ENCODE results near the gene GDPD5.
A peak's percentile ranks its signal among the peaks of the same experiment; 100 is the strongest.

The GDPD5 gene

DNA sequence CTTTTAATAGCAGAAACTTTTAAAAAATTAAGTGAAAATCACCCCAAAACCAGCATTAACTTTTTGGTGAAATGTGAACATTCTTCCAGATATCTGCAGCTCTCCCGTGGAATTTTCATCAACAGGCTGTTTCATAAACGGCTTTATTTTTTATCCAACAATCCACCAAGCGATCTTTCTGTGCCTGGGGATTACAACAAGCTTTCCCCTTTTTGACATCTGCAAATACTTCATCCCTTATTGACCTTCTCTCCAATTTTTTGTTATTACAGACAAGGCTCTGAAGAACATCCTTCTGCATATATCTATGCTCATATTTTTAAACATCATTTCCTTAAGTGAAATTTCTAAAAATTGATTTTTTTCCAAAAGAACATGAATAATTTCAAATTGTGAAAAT lies 30.5 kb upstream of the GDPD5 start:
- Histone ChIP-seq H3K79me2 (ENCODE audit: control insufficient read depth, insufficient read depth, low read length, unreplicated experiment) (no peaks in the 10 kb centered on the region), H3K4me1 (ENCODE audit: control insufficient read depth, insufficient read depth, low read length, unreplicated experiment) (peaks cover 57% of the 10 kb centered on the region), H3K27me3 (ENCODE audit: insufficient read depth, low read length) (no peaks in the 10 kb centered on the region), H3K27ac (ENCODE audit: low read depth, low read length) (no peak overlapping the region), H2AFZ (ENCODE audit: low read length, unreplicated experiment) (no peak overlapping the region), H3K36me3 (ENCODE audit: insufficient read depth, low read length) (no peaks in the 10 kb centered on the region), H3K4me3 (ENCODE audit: low read depth, low read length) (no peak overlapping the region)

DNA sequence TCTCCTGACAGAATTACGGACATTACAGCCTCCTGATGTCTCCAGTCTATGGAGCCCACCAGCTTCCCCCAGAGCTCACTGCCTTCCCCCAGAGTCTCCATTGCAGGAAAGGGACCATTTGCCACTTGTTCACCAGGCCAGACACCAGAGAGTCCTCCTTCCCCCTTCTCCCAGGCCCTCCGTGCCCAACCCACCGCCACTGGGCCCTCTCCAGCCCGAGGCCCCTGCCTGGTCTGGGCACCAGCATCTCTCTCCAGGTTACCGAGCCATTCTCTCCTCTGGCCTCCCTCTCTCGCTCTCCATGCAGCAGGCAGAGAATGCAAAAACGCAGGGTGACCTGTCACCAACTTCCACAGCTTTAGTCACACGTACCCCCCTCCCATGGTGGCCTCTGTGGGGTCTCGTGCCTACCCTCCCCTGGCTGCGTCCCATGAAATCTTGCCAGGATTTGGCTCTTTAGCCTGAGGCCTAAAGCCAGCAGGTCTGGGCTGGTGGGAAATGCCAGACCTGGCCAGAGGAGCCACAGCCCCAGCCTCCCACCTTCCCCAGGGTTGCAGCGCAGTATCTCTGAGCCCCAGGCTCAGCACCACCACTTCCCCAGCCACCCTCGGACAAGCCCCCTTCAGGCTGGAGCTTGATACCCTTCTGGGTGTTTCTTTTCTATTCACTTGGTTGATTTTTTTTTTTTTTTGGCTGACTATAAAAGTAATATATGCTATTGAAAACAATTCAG lies 29.5 kb upstream of the GDPD5 start:
- H3K79me2 ChIP-seq (ENCODE audit: control insufficient read depth, insufficient read depth, low read length, unreplicated experiment) = no peaks in the 10 kb centered on the region
- peak overlapping the region; percentile 59 for H3K27ac ChIP-seq (ENCODE audit: low read depth, low read length)
- H3K4me1 ChIP-seq (ENCODE audit: control insufficient read depth, insufficient read depth, low read length, unreplicated experiment) = peaks cover 47% of the 10 kb centered on the region
- no peaks in the 10 kb centered on the region for H3K27me3 ChIP-seq (ENCODE audit: insufficient read depth, low read length)
- H3K36me3 ChIP-seq (ENCODE audit: insufficient read depth, low read length) = no peaks in the 10 kb centered on the region
- H3K4me3 ChIP-seq (ENCODE audit: low read depth, low read length) = no peak overlapping the region
- peak overlapping the region; percentile 49 for H2AFZ ChIP-seq (ENCODE audit: low read length, unreplicated experiment)

DNA sequence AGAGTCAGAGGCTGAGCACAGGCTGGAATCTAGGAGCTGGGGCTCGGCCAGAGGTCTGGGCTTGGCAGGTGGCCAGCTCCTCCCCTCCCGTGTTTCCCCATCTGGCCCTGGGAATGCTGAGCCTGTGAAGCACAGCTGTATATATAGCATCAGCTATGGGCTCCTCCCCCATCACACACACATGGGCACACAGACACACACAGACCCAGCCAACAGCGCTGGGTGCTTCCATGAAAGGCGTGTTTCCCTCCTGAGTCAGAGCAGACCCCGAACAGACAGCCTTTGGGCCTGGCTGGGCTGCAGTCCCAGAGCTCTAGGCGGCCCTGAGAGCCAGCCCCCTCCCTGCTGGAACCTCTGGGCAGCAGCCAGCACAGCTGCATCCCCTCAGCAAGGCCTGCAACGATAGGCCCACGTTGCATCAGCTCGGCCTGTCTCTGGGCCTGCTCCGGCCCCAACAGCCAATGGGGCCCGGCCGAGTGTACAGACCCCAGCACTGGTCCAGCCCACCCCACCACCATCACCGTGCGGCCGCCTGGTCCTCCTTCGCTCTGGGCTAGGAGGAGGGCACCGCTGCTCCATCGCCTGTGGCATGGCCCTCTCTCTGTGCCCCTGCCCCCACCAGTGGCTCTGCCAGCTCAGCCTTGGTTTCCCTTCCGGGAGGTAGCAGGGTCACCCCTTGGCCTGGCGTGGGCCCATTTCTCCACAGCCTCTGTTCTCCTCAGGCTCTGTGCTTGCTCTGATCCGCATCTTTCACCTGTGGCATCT lies 28.7 kb upstream of the GDPD5 start:
- Histone ChIP-seq H3K79me2 (ENCODE audit: control insufficient read depth, insufficient read depth, low read length, unreplicated experiment) (no peaks in the 10 kb centered on the region), H3K4me1 (ENCODE audit: control insufficient read depth, insufficient read depth, low read length, unreplicated experiment) (peaks cover 41% of the 10 kb centered on the region), H3K4me3 (ENCODE audit: low read depth, low read length) (no peak overlapping the region), H3K27me3 (ENCODE audit: insufficient read depth, low read length) (no peaks in the 10 kb centered on the region), H3K27ac (ENCODE audit: low read depth, low read length) (peak overlapping the region; percentile 59), H2AFZ (ENCODE audit: low read length, unreplicated experiment) (peak overlapping the region; percentile 49), H3K36me3 (ENCODE audit: insufficient read depth, low read length) (no peaks in the 10 kb centered on the region)

DNA sequence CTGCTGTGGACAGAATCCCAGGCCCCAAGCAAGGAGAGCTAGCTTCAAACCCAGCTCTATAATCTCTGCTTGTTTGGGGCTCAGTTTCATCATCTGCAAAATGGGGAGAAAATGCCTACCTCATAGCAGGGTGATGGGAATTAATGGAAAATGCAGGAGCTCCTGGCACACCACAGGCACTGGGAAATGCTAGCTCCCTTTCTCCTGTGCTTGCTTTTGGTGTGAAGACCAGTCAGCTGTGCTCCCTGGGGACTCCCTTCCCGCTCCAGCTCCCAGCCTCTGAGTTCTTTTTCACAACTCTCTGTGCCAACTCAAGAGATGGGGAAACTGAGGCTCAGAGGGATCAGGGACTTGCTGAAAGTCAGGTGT lies 28.1 kb upstream of the GDPD5 start:
- Histone ChIP-seq H2AFZ (ENCODE audit: low read length, unreplicated experiment) (no peak overlapping the region), H3K27ac (ENCODE audit: low read depth, low read length) (no peak overlapping the region), H3K4me1 (ENCODE audit: control insufficient read depth, insufficient read depth, low read length, unreplicated experiment) (peaks cover 35% of the 10 kb centered on the region), H3K4me3 (ENCODE audit: low read depth, low read length) (no peak overlapping the region), H3K27me3 (ENCODE audit: insufficient read depth, low read length) (no peaks in the 10 kb centered on the region), H3K79me2 (ENCODE audit: control insufficient read depth, insufficient read depth, low read length, unreplicated experiment) (no peaks in the 10 kb centered on the region), H3K36me3 (ENCODE audit: insufficient read depth, low read length) (no peaks in the 10 kb centered on the region)

DNA sequence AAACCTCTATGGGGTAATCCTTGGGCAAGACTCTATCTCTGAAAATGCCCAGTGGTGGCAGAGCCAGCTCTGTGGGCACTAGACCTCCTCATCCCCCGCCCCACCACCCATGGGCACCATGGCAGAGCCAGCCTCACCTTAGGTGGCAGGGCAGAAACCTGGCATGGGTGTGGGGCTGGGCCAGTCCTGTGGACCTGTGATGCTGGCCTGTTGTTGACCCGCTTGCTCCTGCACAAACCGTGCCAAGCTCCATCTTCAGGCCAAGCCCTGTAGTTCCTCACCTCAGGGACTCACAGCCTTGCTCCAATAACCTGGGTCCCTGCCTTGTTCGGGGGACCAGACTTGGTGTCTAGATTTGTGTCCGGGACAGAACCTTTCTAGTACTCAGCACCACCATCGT lies 27.4 kb upstream of the GDPD5 start:
- no peak overlapping the region for H3K27ac ChIP-seq (ENCODE audit: low read depth, low read length)

DNA sequence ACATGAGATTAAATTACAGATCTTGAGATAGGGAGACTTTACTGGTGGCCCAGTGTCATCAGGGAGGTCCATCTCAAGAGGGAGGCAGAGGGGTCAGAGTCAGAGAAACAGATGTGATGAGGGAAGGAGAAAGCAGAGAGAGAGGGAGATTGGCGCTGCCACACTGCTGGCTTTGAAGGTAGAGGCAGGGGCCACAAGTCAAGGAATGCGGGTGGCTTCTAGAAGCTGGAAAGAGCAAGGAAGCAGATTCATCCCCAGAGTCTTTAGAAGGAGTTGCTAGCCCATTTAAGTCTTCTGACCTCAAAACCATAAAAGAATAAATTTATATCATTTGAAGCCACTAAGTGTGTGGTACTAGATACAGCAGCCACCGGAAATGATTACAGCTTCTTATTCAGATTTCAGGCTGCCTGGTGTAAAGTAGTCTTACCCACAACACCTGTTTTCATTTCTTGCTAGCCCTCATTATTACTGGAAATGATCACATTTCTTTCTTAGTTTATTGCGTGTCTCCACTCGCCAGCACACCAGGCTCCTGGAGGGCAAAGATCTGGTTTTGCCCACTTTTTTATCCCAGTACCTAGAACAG lies 23.7 kb upstream of the GDPD5 start:
- Histone ChIP-seq H2AFZ (ENCODE audit: low read length, unreplicated experiment) (no peak overlapping the region), H3K79me2 (ENCODE audit: control insufficient read depth, insufficient read depth, low read length, unreplicated experiment) (no peaks in the 10 kb centered on the region), H3K4me3 (ENCODE audit: low read depth, low read length) (no peak overlapping the region), H3K27me3 (ENCODE audit: insufficient read depth, low read length) (no peaks in the 10 kb centered on the region), H3K27ac (ENCODE audit: low read depth, low read length) (no peak overlapping the region), H3K4me1 (ENCODE audit: control insufficient read depth, insufficient read depth, low read length, unreplicated experiment) (peaks cover 12% of the 10 kb centered on the region), H3K36me3 (ENCODE audit: insufficient read depth, low read length) (no peaks in the 10 kb centered on the region)

More for the DNA sequence above, 27.4 kb upstream of the GDPD5 start:
- H3K27me3 ChIP-seq (ENCODE audit: insufficient read depth, low read length) = no peaks in the 10 kb centered on the region
- H2AFZ ChIP-seq (ENCODE audit: low read length, unreplicated experiment) = no peak overlapping the region
- H3K4me1 ChIP-seq (ENCODE audit: control insufficient read depth, insufficient read depth, low read length, unreplicated experiment) = peaks cover 28% of the 10 kb centered on the region
- no peaks in the 10 kb centered on the region for H3K79me2 ChIP-seq (ENCODE audit: control insufficient read depth, insufficient read depth, low read length, unreplicated experiment)
- H3K36me3 ChIP-seq (ENCODE audit: insufficient read depth, low read length) = no peaks in the 10 kb centered on the region
- no peak overlapping the region for H3K4me3 ChIP-seq (ENCODE audit: low read depth, low read length)

DNA sequence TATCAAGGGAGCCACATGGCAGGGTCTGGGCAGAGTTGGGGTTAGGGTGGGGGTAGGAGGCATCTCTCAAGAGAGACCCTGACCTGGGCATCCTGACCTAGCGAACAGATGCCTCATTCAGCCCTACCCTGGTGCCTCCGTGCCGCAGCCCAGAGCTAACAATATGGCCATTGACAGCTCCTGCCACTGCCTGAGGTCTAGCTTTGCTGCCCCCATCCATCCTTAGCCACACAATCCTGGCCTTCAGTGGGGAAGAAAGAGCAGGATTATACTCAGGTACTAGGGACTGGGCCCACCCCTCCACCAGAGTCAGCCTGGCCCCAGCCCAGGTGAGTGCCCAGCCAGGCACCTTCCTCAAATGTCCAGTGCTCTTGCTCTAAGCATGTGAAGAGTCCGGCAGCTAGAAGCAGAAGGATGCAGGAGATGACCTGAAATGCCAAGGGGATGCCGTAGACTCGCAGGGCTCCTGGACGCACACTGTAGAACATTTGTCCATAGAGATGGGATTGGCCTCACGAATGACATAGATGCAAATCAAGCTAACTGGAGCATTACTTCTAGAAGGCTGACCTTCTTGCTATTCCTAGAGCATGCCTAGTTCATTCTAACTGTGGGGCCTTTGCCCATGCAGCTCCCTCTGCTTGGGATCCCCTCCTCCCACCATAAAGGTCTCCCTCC lies 23.0 kb upstream of the GDPD5 start:
- Histone ChIP-seq H3K27me3 (ENCODE audit: insufficient read depth, low read length) (no peaks in the 10 kb centered on the region), H3K36me3 (ENCODE audit: insufficient read depth, low read length) (no peaks in the 10 kb centered on the region), H3K27ac (ENCODE audit: low read depth, low read length) (no peak overlapping the region), H3K79me2 (ENCODE audit: control insufficient read depth, insufficient read depth, low read length, unreplicated experiment) (no peaks in the 10 kb centered on the region), H3K4me1 (ENCODE audit: control insufficient read depth, insufficient read depth, low read length, unreplicated experiment) (peaks cover 5% of the 10 kb centered on the region), H3K4me3 (ENCODE audit: low read depth, low read length) (no peak overlapping the region), H2AFZ (ENCODE audit: low read length, unreplicated experiment) (no peak overlapping the region)

DNA sequence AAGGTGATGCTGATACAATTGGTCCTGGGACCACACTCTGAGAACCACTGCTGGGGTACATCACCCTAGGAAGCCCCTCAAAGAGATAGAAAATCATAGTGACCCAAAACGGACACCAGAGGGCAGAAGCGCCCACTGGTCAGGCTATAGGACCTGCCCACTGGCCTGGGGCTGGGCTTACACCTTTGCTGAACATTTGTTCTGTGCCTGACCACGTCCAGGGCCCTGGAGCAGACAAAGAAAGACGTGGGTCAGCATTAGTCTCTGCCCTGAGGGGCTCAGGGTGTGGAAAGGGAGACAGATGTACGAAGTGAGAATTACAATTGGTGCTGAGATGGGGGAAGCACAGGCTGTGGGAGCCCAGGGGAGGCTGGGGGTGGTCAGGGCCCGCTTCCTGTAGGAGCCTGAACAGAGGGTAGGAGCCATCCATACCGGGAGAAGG lies 21.9 kb upstream of the GDPD5 start:
- no peaks in the 10 kb centered on the region for H3K4me1 ChIP-seq (ENCODE audit: control insufficient read depth, insufficient read depth, low read length, unreplicated experiment)
- H3K27me3 ChIP-seq (ENCODE audit: insufficient read depth, low read length) = no peaks in the 10 kb centered on the region
- H3K27ac ChIP-seq (ENCODE audit: low read depth, low read length) = no peak overlapping the region
- H3K79me2 ChIP-seq (ENCODE audit: control insufficient read depth, insufficient read depth, low read length, unreplicated experiment) = no peaks in the 10 kb centered on the region
- no peak overlapping the region for H3K4me3 ChIP-seq (ENCODE audit: low read depth, low read length)
- H2AFZ ChIP-seq (ENCODE audit: low read length, unreplicated experiment) = no peak overlapping the region
- no peaks in the 10 kb centered on the region for H3K36me3 ChIP-seq (ENCODE audit: insufficient read depth, low read length)

DNA sequence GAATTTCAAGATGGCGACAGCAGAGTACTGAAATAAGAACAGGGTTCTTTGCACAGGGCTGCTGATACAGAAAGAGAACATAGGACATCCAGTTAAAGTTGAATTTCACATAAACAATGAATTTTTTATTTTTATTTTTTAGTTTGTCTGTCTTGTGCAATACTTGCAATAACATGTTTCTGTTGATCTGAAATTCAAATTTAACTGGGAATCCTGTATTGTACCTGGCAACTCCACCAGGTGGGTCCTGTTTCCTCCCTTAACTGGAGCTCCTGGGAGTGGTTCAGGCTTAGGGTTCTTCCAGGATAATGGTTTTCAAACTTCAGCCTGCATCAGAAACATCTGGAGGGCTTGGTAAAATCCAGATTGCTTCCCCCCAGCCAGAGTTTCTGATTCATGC lies 21.4 kb upstream of the GDPD5 start:
- H3K36me3 ChIP-seq (ENCODE audit: insufficient read depth, low read length) = no peaks in the 10 kb centered on the region
- no peak overlapping the region for H2AFZ ChIP-seq (ENCODE audit: low read length, unreplicated experiment)
- H3K27ac ChIP-seq (ENCODE audit: low read depth, low read length) = no peak overlapping the region
- no peaks in the 10 kb centered on the region for H3K27me3 ChIP-seq (ENCODE audit: insufficient read depth, low read length)
- no peaks in the 10 kb centered on the region for H3K79me2 ChIP-seq (ENCODE audit: control insufficient read depth, insufficient read depth, low read length, unreplicated experiment)
- no peak overlapping the region for H3K4me3 ChIP-seq (ENCODE audit: low read depth, low read length)
- H3K4me1 ChIP-seq (ENCODE audit: control insufficient read depth, insufficient read depth, low read length, unreplicated experiment) = no peaks in the 10 kb centered on the region

DNA sequence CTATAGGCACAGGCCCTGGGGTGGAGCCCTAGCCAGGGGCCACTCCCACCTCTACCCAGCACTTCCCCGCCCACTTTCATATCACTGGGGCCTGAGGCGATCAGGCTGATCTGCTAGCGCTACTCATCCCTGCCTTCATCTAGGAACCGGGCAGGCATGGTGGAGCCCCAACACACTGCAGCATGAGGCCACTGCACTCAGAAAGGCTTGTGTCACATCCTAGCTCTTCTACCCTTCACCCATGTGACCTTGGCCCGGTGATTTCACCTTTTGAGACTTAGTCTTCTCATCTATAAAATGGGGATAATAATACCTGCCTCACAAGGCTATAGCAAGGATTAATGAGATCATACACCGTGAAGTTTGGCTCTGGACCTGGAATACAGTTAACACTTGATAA lies 18.1 kb upstream of the GDPD5 start:
- H2AFZ ChIP-seq (ENCODE audit: low read length, unreplicated experiment) = no peak overlapping the region

More for the DNA sequence above, 18.1 kb upstream of the GDPD5 start:
- Histone ChIP-seq H3K4me3 (ENCODE audit: low read depth, low read length) (no peak overlapping the region), H3K4me1 (ENCODE audit: control insufficient read depth, insufficient read depth, low read length, unreplicated experiment) (no peaks in the 10 kb centered on the region), H3K27me3 (ENCODE audit: insufficient read depth, low read length) (no peaks in the 10 kb centered on the region), H3K79me2 (ENCODE audit: control insufficient read depth, insufficient read depth, low read length, unreplicated experiment) (no peaks in the 10 kb centered on the region), H3K36me3 (ENCODE audit: insufficient read depth, low read length) (no peaks in the 10 kb centered on the region), H3K27ac (ENCODE audit: low read depth, low read length) (no peak overlapping the region)

Measured in ACC112 (cell line).